ENCODE results near the gene RIC1.
"Not testable (repeated sequence)": the region's sequence is repeated elsewhere in the genome, so short reads cannot be mapped to it uniquely, and the experiment has no call there.

RIC1 gene

GRCh38 chr9:5650356-5651105 is 21.6 kb downstream of the RIC1 start:
- H3K27ac ChIP-seq: no peak overlapping the region

GRCh38 chr9:5651246-5651645 is 22.3 kb downstream of the RIC1 start:
- no peak overlapping the region for H3K27ac ChIP-seq
- TF ChIP-seq CTCF (conservative IDR thresholded peaks at IDR 0.05) (no peak), ZFX (IDR thresholded peaks at IDR 0.05) (no peak)

More at GRCh38 chr9:5650356-5651105, 21.6 kb downstream of the RIC1 start:
- no peak for TF ChIP-seq ZFX (IDR thresholded peaks at IDR 0.05)
- no peak for TF ChIP-seq CTCF (conservative IDR thresholded peaks at IDR 0.05)

GRCh38 chr9:5652821-5653220 is 23.9 kb downstream of the RIC1 start:
- no peak for TF ChIP-seq CTCF (conservative IDR thresholded peaks at IDR 0.05)
- TF ChIP-seq ZFX (IDR thresholded peaks at IDR 0.05): no peak

GRCh38 chr9:5662804-5663203 is 33.9 kb downstream of the RIC1 start:
- H3K27ac ChIP-seq: not testable (repeated sequence)

More at GRCh38 chr9:5652821-5653220, 23.9 kb downstream of the RIC1 start:
- no peak overlapping the region for H3K27ac ChIP-seq

- TF ChIP-seq CTCF (conservative IDR thresholded peaks at IDR 0.05) (no peak), ZFX (IDR thresholded peaks at IDR 0.05) (no peak)
Observed at GRCh38 chr9:5665059-5665458, 36.2 kb downstream of the RIC1 start.

GRCh38 chr9:5667391-5667790 is 38.5 kb downstream of the RIC1 start:
- no peak for TF ChIP-seq CTCF (conservative IDR thresholded peaks at IDR 0.05)
- TF ChIP-seq ZFX (IDR thresholded peaks at IDR 0.05): no peak
- H3K27ac ChIP-seq: no peak overlapping the region

More at GRCh38 chr9:5665059-5665458, 36.2 kb downstream of the RIC1 start:
- no peak overlapping the region for H3K27ac ChIP-seq

GRCh38 chr9:5670079-5670478 is 41.2 kb downstream of the RIC1 start:
- no peak overlapping the region for H3K27ac ChIP-seq
- TF ChIP-seq CTCF (conservative IDR thresholded peaks at IDR 0.05) (no peak), ZFX (IDR thresholded peaks at IDR 0.05) (no peak)
